Endothelial cell of umbilical vein (primary cell): ENCODE data around the gene TMEM138. TPM values are rescaled to one million over a fixed set of nuclear protein-coding genes. Genes with fewer than 3 reads are reported as not detected.

Source experiments
- BruUV-seq: library from RNA; stranded (reverse); fragments of 400-500 nt; replicated peaks from 2 replicates; lab custom pipeline; 2021; lab: Mats Ljungman, UMichigan
- CTCF ChIA-PET: fragments of 300-600, 350-600 bp; sonication (Branson Sonifier 250); formaldehyde crosslinking; loops from one replicate; lab custom pipeline; 2021; ENCODE audit warnings: antibody characterized with exemption, inconsistent platforms; lab: Charles Lee
- POLR2A ChIA-PET: fragments of 300-600, 350-600 bp; sonication (Branson Sonifier 250); formaldehyde crosslinking; loops from one replicate; lab custom pipeline; 2021; ENCODE audit warnings: antibody characterized with exemption, inconsistent platforms; lab: Charles Lee
- DNase-seq: peaks from one replicate; pipeline ENCODE4 v3.0.0-alpha.2; 2011; ENCODE audit warnings: low read depth, low spot score
- FAIRE-seq: peaks from 2 replicates; lab custom pipeline; 2011; peaks lifted over from hg19 to GRCh38; lab: Jason Lieb, UNC
- H2AFZ ChIP-seq: 2 replicates; pipeline ENCODE4 v1.6.0; 2012; ENCODE audit warnings: low read depth, low read length, control low read depth, inconsistent platforms
- H3K27ac ChIP-seq: 2 replicates; pipeline ENCODE4 v1.5.1; 2011; ENCODE audit warnings: low read depth, mild to moderate bottlenecking, control low read depth, low read length, moderate library complexity; ENCODE audit not compliant: insufficient read depth
- H3K27me3 ChIP-seq, 2 experiments: 2 replicates each; pipeline versions ENCODE4 v1.6.0 to v1.6.1; 2011; ENCODE audit warnings: low read length in 2 of 2, mixed read lengths in 1 of 2; ENCODE audit not compliant: control insufficient read depth in 2 of 2, insufficient read depth in 2 of 2
- H3K36me3 ChIP-seq, 2 experiments: 2 replicates in 1 of 2; 3 replicates in 1 of 2; pipeline ENCODE4 v1.5.1; 2011; ENCODE audit warnings: low read length in 2 of 2, mild to moderate bottlenecking in 1 of 2, moderate library complexity in 1 of 2; ENCODE audit not compliant: control insufficient read depth in 2 of 2, insufficient read depth in 2 of 2; ENCODE audit errors: extremely low read depth in 1 of 2
- H3K4me1 ChIP-seq: 3 replicates; pipeline ENCODE4 v1.5.1; 2011; ENCODE audit warnings: mild to moderate bottlenecking, low read length; ENCODE audit not compliant: control insufficient read depth, insufficient read depth; ENCODE audit errors: extremely low read depth
- H3K4me2 ChIP-seq: 2 replicates; pipeline ENCODE4 v1.6.1; 2011; ENCODE audit warnings: low read length, control low read depth, mixed read lengths; ENCODE audit not compliant: insufficient read depth
- H3K4me3 ChIP-seq, 3 experiments: fragments of 200-600 bp in 1 of 3; sonication (generic), shearing (Covaris generic) in 1 of 3; replicated peaks in 1 of 3; 2 replicates each; pipeline ENCODE4 v1.5.1; 2011 to 2016; ENCODE audit warnings: control low read depth in 3 of 3, low read length in 3 of 3, mild to moderate bottlenecking in 2 of 3, inconsistent platforms in 1 of 3, low read depth in 1 of 3, moderate library complexity in 1 of 3; ENCODE audit not compliant: insufficient read depth in 1 of 3
- H3K79me2 ChIP-seq: 2 replicates; pipeline ENCODE4 v1.6.0; 2012; ENCODE audit warnings: low read length, inconsistent platforms; ENCODE audit not compliant: control insufficient read depth, insufficient read depth
- H3K9ac ChIP-seq: replicated peaks from 2 replicates; pipeline ENCODE3; 2011; ENCODE audit warnings: low read length, control low read depth; ENCODE audit not compliant: insufficient read depth; ENCODE audit errors: extremely low read depth
- H3K9me1 ChIP-seq: replicated peaks from 3 replicates; pipeline ENCODE4 v1.6.0; 2011; ENCODE audit warnings: mild to moderate bottlenecking, low read length; ENCODE audit not compliant: control insufficient read depth, insufficient read depth; ENCODE audit errors: extremely low read depth
- H3K9me3 ChIP-seq: replicated peaks from 2 replicates; pipeline ENCODE4 v1.5.1; 2012; ENCODE audit warnings: low read length, inconsistent platforms; ENCODE audit not compliant: control insufficient read depth, insufficient read depth
- H4K20me1 ChIP-seq: replicated peaks from 2 replicates; pipeline ENCODE3; 2011; ENCODE audit warnings: mild to moderate bottlenecking, low read length; ENCODE audit not compliant: control insufficient read depth, insufficient read depth; ENCODE audit errors: extremely low read depth
- JUN ChIP-seq: IDR thresholded peaks from 2 replicates; pipeline ENCODE4 v1.6.1; 2011; ENCODE audit warnings: borderline replicate concordance, low read depth; ENCODE audit not compliant: insufficient read length, insufficient read depth
- MYC ChIP-seq: IDR thresholded peaks from one replicate; pipeline ENCODE4 v1.6.1; 2011; ENCODE audit warnings: mild to moderate bottlenecking, low read depth, low read length
- dilution Hi-C: fragments of 300-500 bp; cut with MboI; formaldehyde crosslinking; loops from one replicate; pipeline ENCODE4 v1.15.0; 2019; ENCODE audit warnings: low sequenced_read_pairs; ENCODE audit not compliant: extremely low pct_ligation_motif_present
- intact Hi-C: fragments of 100-400 bp; cut with micrococcal nuclease; formaldehyde crosslinking; loops from one replicate; pipeline ENCODE4 v1.10.0; 2022
- polyA plus RNA-seq, 4 experiments: library from polyadenylated mRNA; depleted of rRNA in 3 of 4; stranded (reverse) in 3 of 4; unstranded in 1 of 4; fragments of >200 nt; gene quantifications; 2 replicates each; pipeline versions ENCODE4 v1.2.1 to v1.2.3, GENCODE V29; 2011 to 2012; ENCODE audit warnings: missing spikeins in 1 of 4
- total RNA-seq: library from RNA; stranded (reverse); gene quantifications from 2 replicates; pipeline ENCODE4 v1.2.3, GENCODE V29; 2021
- TF ChIP-seq, protein P1 (sequence below), 2 donors: IDR thresholded peaks; 1 replicate in 1 of 2; 2 replicates in 1 of 2; pipeline ENCODE4 v1.5.1; 2011; ENCODE audit warnings: low read length in 2 of 2, mild to moderate bottlenecking in 2 of 2, moderate library complexity in 2 of 2, control low read depth in 1 of 2, inconsistent platforms in 1 of 2, low read depth in 1 of 2; ENCODE audit not compliant: insufficient read depth in 1 of 2; ENCODE audit errors: extremely low read depth in 1 of 2

The TMEM138 gene
- total and polyA plus RNA-seq, 2 donors (not counting 3 experiments of a cell fraction or from before 2014, with no cell fraction given): 37.9 to 60.0 TPM

GRCh38 chr11:61384271-61385242 is 22.4 kb downstream of the TMEM138 start:
- TF ChIP-seq JUN (no peak), MYC (no peak)
- TF ChIP-seq, protein P1, sequence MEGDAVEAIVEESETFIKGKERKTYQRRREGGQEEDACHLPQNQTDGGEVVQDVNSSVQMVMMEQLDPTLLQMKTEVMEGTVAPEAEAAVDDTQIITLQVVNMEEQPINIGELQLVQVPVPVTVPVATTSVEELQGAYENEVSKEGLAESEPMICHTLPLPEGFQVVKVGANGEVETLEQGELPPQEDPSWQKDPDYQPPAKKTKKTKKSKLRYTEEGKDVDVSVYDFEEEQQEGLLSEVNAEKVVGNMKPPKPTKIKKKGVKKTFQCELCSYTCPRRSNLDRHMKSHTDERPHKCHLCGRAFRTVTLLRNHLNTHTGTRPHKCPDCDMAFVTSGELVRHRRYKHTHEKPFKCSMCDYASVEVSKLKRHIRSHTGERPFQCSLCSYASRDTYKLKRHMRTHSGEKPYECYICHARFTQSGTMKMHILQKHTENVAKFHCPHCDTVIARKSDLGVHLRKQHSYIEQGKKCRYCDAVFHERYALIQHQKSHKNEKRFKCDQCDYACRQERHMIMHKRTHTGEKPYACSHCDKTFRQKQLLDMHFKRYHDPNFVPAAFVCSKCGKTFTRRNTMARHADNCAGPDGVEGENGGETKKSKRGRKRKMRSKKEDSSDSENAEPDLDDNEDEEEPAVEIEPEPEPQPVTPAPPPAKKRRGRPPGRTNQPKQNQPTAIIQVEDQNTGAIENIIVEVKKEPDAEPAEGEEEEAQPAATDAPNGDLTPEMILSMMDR (IDR thresholded peaks at IDR 0.05; ENCODE audit: extremely low read depth in 1 of 2, insufficient read depth in 1 of 2, low read depth in 1 of 2, low read length in 2 of 2): peak; percentile 32 to 42
- DNase-seq (peak; percentile 43), FAIRE-seq (peak; percentile 55)
- no peaks in the 10 kb centered on the region for H3K9me1 ChIP-seq
- H3K4me1 ChIP-seq: no peaks in the 10 kb centered on the region
- no peaks in the 10 kb centered on the region for H3K27me3 ChIP-seq
- H3K4me2 ChIP-seq: no peak overlapping the region
- CTCF ChIA-PET: interaction anchor here (1.0 to 6.3 kb wide), 22 partner anchors 9 to 132 kb away, joined by 3 to 345 read pairs (median 7); partner anchors contain the start of genes CYB561A3, DDB1, TKFC and TMEM138
- no TSS peak for BruUV-seq
- H3K4me3 ChIP-seq: no peak overlapping the region
- no peaks in the 10 kb centered on the region for H3K9me3 ChIP-seq
- no peaks in the 10 kb centered on the region for H3K79me2 ChIP-seq
- intact Hi-C loops (loop anchor here (1.0 to 2.0 kb wide), 4 partner anchors 48 to 256 kb away; no protein-coding TSS in a partner anchor), dilution Hi-C loops (no loop called here)
- H3K9ac ChIP-seq: no peak overlapping the region
- H2AFZ ChIP-seq: no peak overlapping the region
- no peaks in the 10 kb centered on the region for H4K20me1 ChIP-seq
- no peaks in the 10 kb centered on the region for H3K36me3 ChIP-seq
- H3K27ac ChIP-seq: no peak overlapping the region
- POLR2A ChIA-PET: interaction anchor here (1.3 kb wide), 1 partner anchor 23 kb away, joined by 3 read pairs; the partner anchor contains the start of gene CYB561A3
